GM12891 (cell line): Measurements from ENCODE around the gene JMJD8.

Experiments used
- POLR2A ChIP-seq: IDR thresholded peaks from 2 replicates; pipeline ENCODE4 v1.6.1; 2011; ENCODE audit warnings: low read depth, low read length, control low read depth
- POLR2AphosphoS5 ChIP-seq: IDR thresholded peaks from 2 replicates; pipeline ENCODE4 v1.6.1; 2011; ENCODE audit warnings: low read depth, low read length, control low read depth
- TAF1 ChIP-seq: IDR thresholded peaks from 2 replicates; pipeline ENCODE4 v1.6.1; 2011; ENCODE audit warnings: low read depth, low read length, control low read depth

DNA sequence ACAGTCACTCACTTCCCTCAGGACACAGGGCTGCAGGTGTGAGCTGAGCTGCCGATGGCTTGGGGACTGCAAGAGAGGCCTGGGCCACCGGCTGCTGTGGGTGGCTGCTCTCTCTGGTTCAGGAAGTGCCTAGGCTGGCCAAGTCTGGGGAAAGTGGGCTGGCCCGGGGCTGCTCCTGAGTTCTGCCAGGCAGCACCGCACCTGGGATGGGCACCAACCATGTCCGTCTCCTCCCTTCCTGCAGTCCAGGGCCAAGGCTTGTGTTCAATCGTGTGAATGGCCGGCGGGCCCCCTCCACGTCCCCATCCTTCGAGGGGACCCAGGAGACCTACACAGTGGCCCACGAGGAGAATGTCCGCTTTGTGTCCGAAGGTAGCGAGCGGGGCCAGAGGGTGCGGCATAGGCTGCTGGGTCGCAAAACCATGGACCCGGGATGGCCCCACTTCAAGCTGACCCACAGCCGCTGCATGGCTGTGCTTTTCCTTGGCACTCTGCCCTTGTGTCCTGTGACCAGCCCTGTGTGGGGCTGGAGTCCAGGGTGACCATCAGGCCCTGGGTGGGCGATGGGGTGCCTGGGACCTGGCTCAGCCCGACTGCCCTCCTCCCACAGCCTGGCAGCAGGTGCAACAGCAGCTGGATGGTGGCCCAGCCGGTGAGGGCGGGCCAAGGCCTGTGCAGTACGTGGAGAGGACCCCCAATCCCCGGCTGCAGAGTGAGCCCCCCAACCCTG, 36.8 kb downstream of the JMJD8 start:
- no peak for TF ChIP-seq POLR2A
- 0 out of 2 replicates have a peak, but pooled peaks have one; percentile 13 for TF ChIP-seq POLR2AphosphoS5
- TF ChIP-seq TAF1, result no peak
